Measurements from ENCODE around the gene FSHB.

DNA sequence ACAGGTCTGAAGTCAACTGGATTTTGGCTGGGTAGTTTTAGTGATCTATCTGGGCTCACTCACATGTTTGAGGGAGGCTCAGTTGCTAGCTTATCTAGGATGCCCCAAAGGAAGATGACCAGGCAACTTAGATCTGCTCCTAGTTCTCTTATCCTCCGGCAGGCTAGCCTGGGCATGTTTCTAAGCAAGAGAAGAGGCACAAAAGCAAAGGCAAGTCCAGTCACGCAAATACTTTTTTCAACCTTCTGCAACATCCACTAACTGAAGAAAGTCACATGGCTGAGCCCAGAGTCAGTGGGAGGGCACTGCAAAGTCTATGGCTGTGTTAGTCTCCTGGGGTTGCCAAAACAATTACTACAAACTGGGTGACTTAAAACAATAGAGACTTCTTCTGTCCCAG lies 32.9 kb upstream of the FSHB start:
- TF ChIP-seq, protein P1, sequence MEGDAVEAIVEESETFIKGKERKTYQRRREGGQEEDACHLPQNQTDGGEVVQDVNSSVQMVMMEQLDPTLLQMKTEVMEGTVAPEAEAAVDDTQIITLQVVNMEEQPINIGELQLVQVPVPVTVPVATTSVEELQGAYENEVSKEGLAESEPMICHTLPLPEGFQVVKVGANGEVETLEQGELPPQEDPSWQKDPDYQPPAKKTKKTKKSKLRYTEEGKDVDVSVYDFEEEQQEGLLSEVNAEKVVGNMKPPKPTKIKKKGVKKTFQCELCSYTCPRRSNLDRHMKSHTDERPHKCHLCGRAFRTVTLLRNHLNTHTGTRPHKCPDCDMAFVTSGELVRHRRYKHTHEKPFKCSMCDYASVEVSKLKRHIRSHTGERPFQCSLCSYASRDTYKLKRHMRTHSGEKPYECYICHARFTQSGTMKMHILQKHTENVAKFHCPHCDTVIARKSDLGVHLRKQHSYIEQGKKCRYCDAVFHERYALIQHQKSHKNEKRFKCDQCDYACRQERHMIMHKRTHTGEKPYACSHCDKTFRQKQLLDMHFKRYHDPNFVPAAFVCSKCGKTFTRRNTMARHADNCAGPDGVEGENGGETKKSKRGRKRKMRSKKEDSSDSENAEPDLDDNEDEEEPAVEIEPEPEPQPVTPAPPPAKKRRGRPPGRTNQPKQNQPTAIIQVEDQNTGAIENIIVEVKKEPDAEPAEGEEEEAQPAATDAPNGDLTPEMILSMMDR (IDR thresholded peaks at IDR 0.05): no peak
- TF ChIP-seq POLR2A (IDR thresholded peaks at IDR 0.05): no peak
